Measurements from ENCODE around the gene RAB23.

Gene RAB23

DNA sequence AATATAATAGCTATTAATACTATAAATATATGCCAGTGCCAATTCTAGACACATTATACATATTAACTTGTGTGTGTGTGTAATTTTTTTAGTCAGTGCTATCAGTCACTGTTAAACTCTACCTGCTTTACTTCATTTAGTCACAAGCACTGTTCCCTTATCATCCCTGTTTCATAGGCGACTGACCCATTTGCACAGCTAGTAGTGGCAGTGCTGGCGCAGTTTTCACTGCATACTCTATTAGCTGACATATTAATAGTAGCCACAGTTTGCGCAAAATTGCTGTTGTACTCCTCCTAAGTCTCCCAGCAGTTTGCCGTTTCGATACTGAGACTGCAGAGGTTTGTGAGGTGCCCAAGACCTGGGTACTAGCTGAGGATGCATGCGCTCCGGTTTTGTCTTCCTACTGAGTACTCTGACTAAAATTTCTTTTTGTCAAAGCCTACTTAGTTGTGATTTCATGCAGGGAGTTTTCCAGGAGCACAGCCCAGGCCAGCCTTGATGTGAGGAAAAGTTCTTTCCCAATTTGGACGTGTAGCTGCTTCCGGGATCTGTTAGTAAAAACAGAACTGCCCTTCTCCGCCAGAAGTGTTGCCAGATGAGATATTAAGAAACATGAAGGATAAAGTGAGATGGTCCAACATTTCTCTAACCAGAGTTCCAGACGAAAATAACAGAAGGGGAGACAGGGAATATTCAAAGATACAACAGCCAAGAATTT is 44.4 kb downstream of the RAB23 start:
- Histone ChIP-seq H2AFZ (ENCODE audit: low read length) (no peak overlapping the region), H3K9ac (ENCODE audit: low read depth, low read length, poor library complexity, severe bottlenecking) (peak overlapping the region; percentile 95), H3K79me2 (ENCODE audit: insufficient read depth, low read length) (peaks cover 93% of the 10 kb centered on the region), H4K20me1 (ENCODE audit: insufficient read depth, low read length, poor library complexity, severe bottlenecking) (peaks cover 76% of the 10 kb centered on the region), H3K27me3 (ENCODE audit: insufficient read depth, low read length, poor library complexity, severe bottlenecking) (no peaks in the 10 kb centered on the region), H3K4me1 (ENCODE audit: insufficient read depth, low read length, poor library complexity, severe bottlenecking) (peaks cover 65% of the 10 kb centered on the region), H3K36me3 (ENCODE audit: insufficient read depth, low read length) (peaks cover 12% of the 10 kb centered on the region; the same call in 1 of the 2 replicates), H3K4me3 (ENCODE audit: low read length, poor library complexity, severe bottlenecking) (peak overlapping the region; percentile 96), H3K4me2 (ENCODE audit: low read depth, low read length, poor library complexity, severe bottlenecking) (peak overlapping the region; percentile 94), H3K9me3 (ENCODE audit: insufficient read depth, low read depth, low read length) (no peaks in the 10 kb centered on the region), H3F3A (ENCODE audit: low read depth) (no peaks in the 10 kb centered on the region), H3K9me2 (replicated peaks; ENCODE audit: low read depth, low read length) (no peaks in the 10 kb centered on the region)
- TF ChIP-seq CTCF (conservative IDR thresholded peaks at IDR 0.05; ENCODE audit: low read length): no peak
- no peak for TF ChIP-seq EZH2phosphoT487 (IDR thresholded peaks at IDR 0.05; ENCODE audit: borderline replicate concordance)

GRCh38 chr6:57174511-57174907 is 47.6 kb downstream of the RAB23 start:
- Histone ChIP-seq H3K4me1 (ENCODE audit: insufficient read depth, low read length, poor library complexity, severe bottlenecking) (peaks cover 56% of the 10 kb centered on the region), H3K4me2 (ENCODE audit: low read depth, low read length, poor library complexity, severe bottlenecking) (peak overlapping the region; percentile 94), H3K27me3 (ENCODE audit: insufficient read depth, low read length, poor library complexity, severe bottlenecking) (no peaks in the 10 kb centered on the region), H3K4me3 (ENCODE audit: low read length, poor library complexity, severe bottlenecking) (peak overlapping the region; percentile 96), H3F3A (ENCODE audit: low read depth) (no peaks in the 10 kb centered on the region), H3K9me2 (replicated peaks; ENCODE audit: low read depth, low read length) (no peaks in the 10 kb centered on the region), H3K36me3 (ENCODE audit: insufficient read depth, low read length) (no peaks in the 10 kb centered on the region), H3K79me2 (ENCODE audit: insufficient read depth, low read length) (peaks cover 71% of the 10 kb centered on the region), H2AFZ (ENCODE audit: low read length) (no peak overlapping the region), H3K9ac (ENCODE audit: low read depth, low read length, poor library complexity, severe bottlenecking) (peak overlapping the region; percentile 95), H3K9me3 (ENCODE audit: insufficient read depth, low read depth, low read length) (no peaks in the 10 kb centered on the region), H4K20me1 (ENCODE audit: insufficient read depth, low read length, poor library complexity, severe bottlenecking) (peaks cover 61% of the 10 kb centered on the region)
- TF ChIP-seq EZH2phosphoT487 (IDR thresholded peaks at IDR 0.05; ENCODE audit: borderline replicate concordance) (no peak), CTCF (conservative IDR thresholded peaks at IDR 0.05; ENCODE audit: low read length) (no peak)

DNA sequence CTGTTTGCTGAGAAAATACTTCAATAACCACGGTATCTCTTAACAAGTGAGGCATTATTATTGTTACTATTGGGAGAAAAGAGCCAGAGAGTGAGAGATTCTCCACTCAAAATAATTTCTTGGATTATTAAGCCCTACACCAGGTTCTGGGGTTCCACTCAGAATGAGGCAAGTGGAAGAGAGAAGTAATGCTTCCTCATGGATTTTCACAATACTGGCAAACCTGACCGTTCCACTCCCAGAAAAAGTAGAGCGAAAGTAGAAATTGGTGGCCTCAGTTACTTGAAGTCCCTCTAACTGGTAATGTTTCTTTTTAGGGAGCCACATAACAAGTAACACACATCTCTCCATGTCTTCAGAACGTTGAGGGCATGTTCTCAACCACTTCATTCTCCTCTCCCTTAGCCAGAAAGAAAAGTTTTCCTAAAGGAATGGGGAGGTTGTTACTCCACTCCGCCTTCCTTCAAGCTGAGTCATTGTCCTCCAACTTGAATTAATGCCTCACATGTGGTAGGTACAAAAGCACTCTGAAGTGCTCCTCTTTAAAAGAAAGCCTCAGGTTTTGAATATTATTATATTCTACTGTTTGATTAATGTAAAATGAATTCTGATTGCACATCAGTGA is 48.1 kb downstream of the RAB23 start:
- H2AFZ ChIP-seq (ENCODE audit: low read length): no peak overlapping the region
- H3K27me3 ChIP-seq (ENCODE audit: insufficient read depth, low read length, poor library complexity, severe bottlenecking): no peaks in the 10 kb centered on the region
- peaks cover 56% of the 10 kb centered on the region for H4K20me1 ChIP-seq (ENCODE audit: insufficient read depth, low read length, poor library complexity, severe bottlenecking)
- peaks cover 66% of the 10 kb centered on the region for H3K79me2 ChIP-seq (ENCODE audit: insufficient read depth, low read length)
- no peaks in the 10 kb centered on the region for H3K9me3 ChIP-seq (ENCODE audit: insufficient read depth, low read depth, low read length)
- H3K4me3 ChIP-seq (ENCODE audit: low read length, poor library complexity, severe bottlenecking): peak overlapping the region; percentile 96
- H3K36me3 ChIP-seq (ENCODE audit: insufficient read depth, low read length): no peaks in the 10 kb centered on the region
- peaks cover 51% of the 10 kb centered on the region for H3K4me1 ChIP-seq (ENCODE audit: insufficient read depth, low read length, poor library complexity, severe bottlenecking)
- no peaks in the 10 kb centered on the region for H3F3A ChIP-seq (ENCODE audit: low read depth)
- no peaks in the 10 kb centered on the region for H3K9me2 ChIP-seq (replicated peaks; ENCODE audit: low read depth, low read length)
- peak overlapping the region; percentile 95 for H3K9ac ChIP-seq (ENCODE audit: low read depth, low read length, poor library complexity, severe bottlenecking)
- peak overlapping the region; percentile 94 for H3K4me2 ChIP-seq (ENCODE audit: low read depth, low read length, poor library complexity, severe bottlenecking)
- TF ChIP-seq CTCF (conservative IDR thresholded peaks at IDR 0.05; ENCODE audit: low read length) (no peak), EZH2phosphoT487 (IDR thresholded peaks at IDR 0.05; ENCODE audit: borderline replicate concordance) (no peak)

Data from Loucy (cell line).